ENCODE measurements around the gene ROPN1B.

- TF ChIP-seq CTCF (IDR thresholded peaks at IDR 0.05; ENCODE audit: insufficient read depth, low read length): no peak
- TF ChIP-seq POLR2AphosphoS5 (IDR thresholded peaks at IDR 0.05; ENCODE audit: low read depth): no peak
- TF ChIP-seq REST (IDR thresholded peaks at IDR 0.05; ENCODE audit: insufficient replicate concordance, low read depth): no peak
- TF ChIP-seq GABPA (IDR thresholded peaks at IDR 0.05; ENCODE audit: low read depth): no peak
- TF ChIP-seq SPI1 (IDR thresholded peaks at IDR 0.05; ENCODE audit: borderline replicate concordance, low read depth): no peak
Measured at GRCh38 chr3:125957674-125958510, 11.1 kb upstream of the ROPN1B start.
